Activated CD8-positive, alpha-beta T cell treated with anti-CD3 and anti-CD28 coated beads for 36 hours (primary cell): Measurements from ENCODE around the gene DCN. TPM values are rescaled to one million over a fixed set of nuclear protein-coding genes. Genes with fewer than 3 reads are reported as not detected.

ENCODE experiments used
- ATAC-seq: fragments of 200-7000 bp; cut with Tn5 transposase; one replicate; pipeline ENCODE4 v1.10.0; 2021; ENCODE audit warnings: mild to moderate bottlenecking, moderate library complexity
- CTCF ChIA-PET: fragments of 350-600 bp; sonication (Branson Sonifier 250); formaldehyde crosslinking; loops from one replicate; lab custom pipeline; 2021; ENCODE audit warnings: antibody characterized with exemption; lab: Charles Lee
- POLR2A ChIA-PET: fragments of 350-600 bp; sonication (Branson Sonifier 250); formaldehyde crosslinking; loops from one replicate; lab custom pipeline; 2021; ENCODE audit warnings: antibody characterized with exemption; lab: Charles Lee
- DNase-seq: peaks from one replicate; pipeline ENCODE4 v3.0.0-alpha.2; 2020
- H3K27ac Mint-ChIP-seq: one replicate; pipeline ENCODE4 v1.8.0; 2021; ENCODE audit warnings: mild to moderate bottlenecking, mixed read lengths
- H3K27me3 Mint-ChIP-seq: one replicate; pipeline ENCODE4 v1.8.0; 2021; ENCODE audit warnings: mixed read lengths
- H3K36me3 Mint-ChIP-seq: one replicate; pipeline ENCODE4 v1.8.0; 2021; ENCODE audit warnings: low read depth, mixed read lengths
- H3K4me1 Mint-ChIP-seq: one replicate; pipeline ENCODE4 v1.8.0; 2021; ENCODE audit warnings: low read depth, mixed read lengths
- H3K4me3 Mint-ChIP-seq: one replicate; pipeline ENCODE4 v1.8.0; 2021; ENCODE audit warnings: mild to moderate bottlenecking, moderate library complexity, mixed read lengths
- H3K9me3 Mint-ChIP-seq: one replicate; pipeline ENCODE4 v1.8.0; 2021; ENCODE audit warnings: mixed read lengths
- CTCF ChIP-seq: fragments of 200-600 bp; IDR thresholded peaks from one replicate; pipeline ENCODE4 v1.8.0; 2022; ENCODE audit warnings: antibody characterized with exemption, mild to moderate bottlenecking
- intact Hi-C: fragments of 100-400 bp; cut with micrococcal nuclease; formaldehyde crosslinking; loops from one replicate; pipeline ENCODE4 v1.10.0; 2022
- total RNA-seq, 2 experiments: library from RNA; stranded (reverse); gene quantifications; one replicate each; pipeline ENCODE4 v1.2.3, GENCODE V29; 2021

Gene DCN
- total RNA-seq, 2 experiments from 2014 or later = not detected

GRCh38 chr12:91144053-91144452 lies 38.6 kb downstream of the DCN start:
- no peak for TF ChIP-seq CTCF
- no peaks in the 10 kb centered on the region for H3K36me3 Mint-ChIP-seq
- ChIA-PET POLR2A (no interaction called here), CTCF (no interaction called here)
- ATAC-seq (no peak), DNase-seq (no peak)
- no peaks in the 10 kb centered on the region for H3K4me1 Mint-ChIP-seq
- H3K27ac Mint-ChIP-seq = no peak overlapping the region
- intact Hi-C loops = no loop called here
- peaks cover 9% of the 10 kb centered on the region for H3K27me3 Mint-ChIP-seq
- H3K9me3 Mint-ChIP-seq = peaks cover 3% of the 10 kb centered on the region
- H3K4me3 Mint-ChIP-seq = no peak overlapping the region

GRCh38 chr12:91143206-91143605 lies 39.4 kb downstream of the DCN start:
- Mint-ChIP-seq H3K4me3 (no peak overlapping the region), H3K9me3 (no peaks in the 10 kb centered on the region), H3K36me3 (no peaks in the 10 kb centered on the region), H3K4me1 (no peaks in the 10 kb centered on the region), H3K27ac (no peak overlapping the region), H3K27me3 (peaks cover 5% of the 10 kb centered on the region)
- ATAC-seq (no peak), DNase-seq (no peak)
- POLR2A ChIA-PET = no interaction called here
- CTCF ChIA-PET = no interaction called here
- TF ChIP-seq CTCF = no peak
- intact Hi-C loops = no loop called here

- POLR2A ChIA-PET = no interaction called here
- TF ChIP-seq CTCF = no peak
- Mint-ChIP-seq H3K9me3 (no peaks in the 10 kb centered on the region), H3K4me1 (no peaks in the 10 kb centered on the region), H3K27me3 (peaks cover 5% of the 10 kb centered on the region), H3K36me3 (no peaks in the 10 kb centered on the region), H3K4me3 (no peak overlapping the region), H3K27ac (no peak overlapping the region)
- CTCF ChIA-PET = no interaction called here
- ATAC-seq (no peak), DNase-seq (no peak)
- intact Hi-C loops = no loop called here
Measured at GRCh38 chr12:91142221-91142631, 40.4 kb downstream of the DCN start.

GRCh38 chr12:91140026-91140931 lies 42.3 kb downstream of the DCN start:
- ATAC-seq (no peak), DNase-seq (no peak)
- ChIA-PET CTCF (no interaction called here), POLR2A (interaction anchor here (0.6 kb wide), 1 partner anchor 187 kb away, joined by 3 read pairs; no protein-coding TSS in a partner anchor)
- Mint-ChIP-seq H3K4me3 (no peak overlapping the region), H3K4me1 (no peaks in the 10 kb centered on the region), H3K27ac (no peak overlapping the region), H3K27me3 (peaks cover 6% of the 10 kb centered on the region), H3K36me3 (no peaks in the 10 kb centered on the region), H3K9me3 (peaks cover 2% of the 10 kb centered on the region)
- no peak for TF ChIP-seq CTCF
- intact Hi-C loops = no loop called here

- ChIA-PET POLR2A (interaction anchor here (0.6 kb wide), 1 partner anchor 186 kb away, joined by 3 read pairs; no protein-coding TSS in a partner anchor), CTCF (no interaction called here)
- H3K36me3 Mint-ChIP-seq = no peaks in the 10 kb centered on the region
- DNase-seq (no peak), ATAC-seq (no peak)
- peaks cover 8% of the 10 kb centered on the region for H3K27me3 Mint-ChIP-seq
- H3K27ac Mint-ChIP-seq = no peak overlapping the region
- no peak for TF ChIP-seq CTCF
- intact Hi-C loops = no loop called here
- peaks cover 4% of the 10 kb centered on the region for H3K9me3 Mint-ChIP-seq
- no peak overlapping the region for H3K4me3 Mint-ChIP-seq
- H3K4me1 Mint-ChIP-seq = no peaks in the 10 kb centered on the region
Measured at GRCh38 chr12:91139286-91139685, 43.3 kb downstream of the DCN start.
